H9 (cell line): ENCODE data around the gene CYB5R2. TPM values are rescaled to one million over a fixed set of nuclear protein-coding genes. Genes with fewer than 3 reads are reported as not detected.

Experiments used
- DNase-seq: peaks from one replicate; pipeline ENCODE4 v3.0.0-alpha.2; 2017
- H2AFZ ChIP-seq: one replicate; pipeline ENCODE4 v1.6.1; 2013; ENCODE audit warnings: mild to moderate bottlenecking, low read length, control low read depth, moderate library complexity
- H2AK5ac ChIP-seq: 2 replicates; pipeline ENCODE4 v1.6.1; 2013; ENCODE audit warnings: low read length, control low read depth, mixed read lengths; ENCODE audit not compliant: insufficient read length
- H2BK120ac ChIP-seq: one replicate; pipeline ENCODE4 v1.6.1; 2013; ENCODE audit warnings: low read depth, mild to moderate bottlenecking, low read length, control low read depth, inconsistent platforms; ENCODE audit not compliant: poor library complexity, severe bottlenecking
- H2BK12ac ChIP-seq: 2 replicates; pipeline ENCODE4 v1.6.1; 2013; ENCODE audit warnings: low read length, control low read depth, mixed read lengths, low read depth; ENCODE audit not compliant: insufficient read length
- H2BK15ac ChIP-seq: 2 replicates; pipeline ENCODE4 v1.6.1; 2013; ENCODE audit warnings: low read depth, low read length, control low read depth
- H2BK20ac ChIP-seq: one replicate; pipeline ENCODE4 v1.6.1; 2013; ENCODE audit warnings: low read depth, mild to moderate bottlenecking, low read length, control low read depth, inconsistent platforms; ENCODE audit not compliant: poor library complexity, severe bottlenecking
- H2BK5ac ChIP-seq: 2 replicates; pipeline ENCODE4 v1.6.1; 2013; ENCODE audit warnings: low read length, control low read depth, mixed read lengths; ENCODE audit not compliant: insufficient read length
- H3K14ac ChIP-seq: 2 replicates; pipeline ENCODE4 v1.6.1; 2013; ENCODE audit warnings: low read length, control low read depth; ENCODE audit not compliant: insufficient read depth
- H3K18ac ChIP-seq: 2 replicates; pipeline ENCODE4 v1.6.1; 2013; ENCODE audit warnings: low read depth, mild to moderate bottlenecking, mixed read lengths, low read length, control low read depth; ENCODE audit not compliant: insufficient read length
- H3K23ac ChIP-seq: 2 replicates; pipeline ENCODE4 v1.6.1; 2013; ENCODE audit warnings: low read length, control low read depth, mixed read lengths, low read depth; ENCODE audit not compliant: insufficient read length
- H3K23me2 ChIP-seq: 2 replicates; pipeline ENCODE4 v1.6.1; 2013; ENCODE audit warnings: low read depth, mild to moderate bottlenecking, mixed read lengths, low read length, control low read depth; ENCODE audit not compliant: insufficient read length, poor library complexity, severe bottlenecking
- H3K27ac ChIP-seq: 2 replicates; pipeline ENCODE4 v1.5.1; 2013; ENCODE audit warnings: low read length, control low read depth, mixed read lengths, low read depth; ENCODE audit not compliant: insufficient read length
- H3K27me3 ChIP-seq: 2 replicates; pipeline ENCODE4 v1.6.1; 2013; ENCODE audit warnings: low read length, control low read depth, inconsistent platforms; ENCODE audit not compliant: insufficient read depth
- H3K4ac ChIP-seq: 2 replicates; pipeline ENCODE4 v1.6.1; 2013; ENCODE audit warnings: low read depth, mild to moderate bottlenecking, control low read depth, inconsistent platforms, low read length, moderate library complexity
- H3K4me1 ChIP-seq: 2 replicates; pipeline ENCODE4 v1.6.1; 2013; ENCODE audit warnings: low read length, control low read depth, inconsistent platforms; ENCODE audit not compliant: insufficient read depth
- H3K4me2 ChIP-seq: 2 replicates; pipeline ENCODE4 v1.6.1; 2013; ENCODE audit warnings: low read length, control low read depth, mixed read lengths; ENCODE audit not compliant: insufficient read length, insufficient read depth
- H3K56ac ChIP-seq: 2 replicates; pipeline ENCODE4 v1.6.1; 2013; ENCODE audit warnings: low read depth, mild to moderate bottlenecking, mixed read lengths, low read length, control low read depth; ENCODE audit not compliant: insufficient read length
- H3K79me1 ChIP-seq: 2 replicates; pipeline ENCODE4 v1.6.1; 2013; ENCODE audit warnings: low read depth, mild to moderate bottlenecking, moderate library complexity, low read length, control low read depth, inconsistent platforms; ENCODE audit not compliant: insufficient read depth, poor library complexity, severe bottlenecking
- H3K79me2 ChIP-seq: 2 replicates; pipeline ENCODE4 v1.6.1; 2013; ENCODE audit warnings: low read length, control low read depth, inconsistent platforms; ENCODE audit not compliant: insufficient read depth
- H3K9ac ChIP-seq: 2 replicates; pipeline ENCODE4 v1.6.1; 2013; ENCODE audit warnings: low read length, control low read depth, mixed read lengths; ENCODE audit not compliant: insufficient read length; ENCODE audit errors: extremely low read depth
- H3K9me3 ChIP-seq: one replicate; pipeline ENCODE4 v1.6.1; 2013; ENCODE audit warnings: low read depth, low read length, inconsistent platforms; ENCODE audit not compliant: control insufficient read depth
- H3T11ph ChIP-seq: one replicate; pipeline ENCODE4 v1.6.1; 2013; ENCODE audit warnings: mild to moderate bottlenecking, low read length, control low read depth, inconsistent platforms
- H4K20me1 ChIP-seq: one replicate; pipeline ENCODE4 v1.6.1; 2013; ENCODE audit not compliant: control insufficient read depth, insufficient read length, insufficient read depth
- H4K5ac ChIP-seq: 2 replicates; pipeline ENCODE4 v1.6.1; 2013; ENCODE audit warnings: low read depth, mild to moderate bottlenecking, mixed read lengths, low read length, control low read depth; ENCODE audit not compliant: insufficient read length
- H4K8ac ChIP-seq: replicated peaks from 2 replicates; pipeline ENCODE4 v1.6.1; 2013; ENCODE audit warnings: low read length, control low read depth, mixed read lengths, low read depth; ENCODE audit not compliant: insufficient read length
- H4K91ac ChIP-seq: 2 replicates; pipeline ENCODE4 v1.6.1; 2013; ENCODE audit warnings: low read depth, mild to moderate bottlenecking, moderate library complexity, mixed read lengths, low read length, control low read depth; ENCODE audit not compliant: insufficient read length
- H3K27ac Mint-ChIP-seq, 3 experiments: 2 replicates in 2 of 3; 3 replicates in 1 of 3; pipeline ENCODE4 v1.8.0; 2020 to 2021; ENCODE audit warnings: mixed read lengths in 3 of 3, mild to moderate bottlenecking in 1 of 3, moderate library complexity in 1 of 3
- H3K27me3 Mint-ChIP-seq: 2 replicates; pipeline ENCODE4 v1.8.0; 2021; ENCODE audit warnings: low read depth, mild to moderate bottlenecking, moderate library complexity, mixed read lengths
- H3K36me3 Mint-ChIP-seq, 3 experiments: 2 replicates in 2 of 3; 3 replicates in 1 of 3; pipeline ENCODE4 v1.8.0; 2020 to 2021; ENCODE audit warnings: low read depth in 3 of 3, mixed read lengths in 3 of 3; ENCODE audit not compliant: insufficient read depth in 1 of 3
- H3K4me1 Mint-ChIP-seq, 2 experiments: 2 replicates each; pipeline ENCODE4 v1.8.0; 2020; ENCODE audit warnings: mixed read lengths in 2 of 2
- H3K4me3 Mint-ChIP-seq, 2 experiments: 2 replicates in 1 of 2; 3 replicates in 1 of 2; pipeline ENCODE4 v1.8.0; 2020 to 2021; ENCODE audit warnings: mild to moderate bottlenecking in 2 of 2, mixed read lengths in 2 of 2, moderate library complexity in 1 of 2
- H3K9me3 Mint-ChIP-seq, 2 experiments: 2 replicates in 1 of 2; 3 replicates in 1 of 2; pipeline ENCODE4 v1.8.0; 2020; ENCODE audit warnings: mild to moderate bottlenecking in 2 of 2, mixed read lengths in 2 of 2, moderate library complexity in 1 of 2
- WGBS: extraction: QIAGEN DNeasy Blood & Tissue Kit; methylation state at CpG from one replicate; pipeline ENCODE4 v1.1.7; 2013; ENCODE audit warnings: missing lambda C conversion rate, low lambda C conversion rate, mixed read lengths; ENCODE audit not compliant: insufficient read length; ENCODE audit errors: extremely low coverage; 5-methylcytosine and 5-hydroxymethylcytosine counted together
- total RNA-seq: library from RNA; stranded (reverse); gene quantifications from 2 replicates; pipeline ENCODE4 v1.2.1, GENCODE V29; 2021
- TF ChIP-seq, protein P1 (sequence below): fragments of 200-600 bp; sonication (generic); conservative IDR thresholded peaks from 3 replicates; pipeline ENCODE4 v1.8.0; 2021; ENCODE audit warnings: antibody characterized with exemption, mild to moderate bottlenecking

The CYB5R2 gene
- total RNA-seq, 1 experiment from 2014 or later = 44.5 TPM

DNA sequence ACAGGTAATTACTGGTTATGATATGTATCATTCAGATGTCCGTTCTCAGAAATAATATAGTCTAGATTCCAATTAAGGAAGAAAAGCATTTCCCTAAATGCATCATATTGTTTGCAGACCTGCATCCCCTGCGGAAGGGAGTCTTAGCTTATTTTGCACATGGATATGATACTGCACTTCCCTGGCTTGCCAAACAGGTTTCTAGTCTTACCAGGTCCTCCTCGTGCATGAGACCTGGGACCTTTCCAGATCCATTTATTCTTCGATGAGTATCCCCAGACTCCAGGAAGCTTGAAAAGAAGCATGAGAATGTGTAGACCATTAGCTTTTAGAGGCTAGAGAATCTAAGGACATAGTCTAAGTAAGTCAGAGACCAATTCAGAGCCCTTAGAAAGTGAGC is 30.6 kb downstream of the CYB5R2 start:
- Histone ChIP-seq H4K8ac (no peak overlapping the region), H3K4me1 (no peaks in the 10 kb centered on the region), H3K9ac (no peak overlapping the region), H2BK5ac (no peak overlapping the region), H3K4ac (no peak overlapping the region), H2AFZ (no peak overlapping the region), H2BK120ac (no peak overlapping the region), H3K4me2 (no peak overlapping the region), H4K91ac (no peak overlapping the region), H3K23ac (no peak overlapping the region), H3K23me2 (no peaks in the 10 kb centered on the region), H3K27ac (no peak overlapping the region), H2BK20ac (no peak overlapping the region), H3K18ac (no peak overlapping the region), H4K20me1 (no peaks in the 10 kb centered on the region), H3T11ph (no peak overlapping the region), H3K79me2 (no peaks in the 10 kb centered on the region), H2AK5ac (no peak overlapping the region), H4K5ac (no peak overlapping the region), H2BK12ac (no peak overlapping the region), H2BK15ac (no peak overlapping the region), H3K56ac (no peak overlapping the region), H3K27me3 (no peaks in the 10 kb centered on the region), H3K14ac (no peak overlapping the region), H3K79me1 (no peaks in the 10 kb centered on the region), H3K9me3 (no peaks in the 10 kb centered on the region)
- H3K9me3 Mint-ChIP-seq = no peaks in the 10 kb centered on the region
- no peak overlapping the region for H3K4me3 Mint-ChIP-seq
- peaks cover 0 to 20% (median 8%) of the 10 kb centered on the region in 3 experiments; a peak in 5 of 7 replicates for H3K36me3 Mint-ChIP-seq
- no peak for DNase-seq
- H3K27me3 Mint-ChIP-seq = no peaks in the 10 kb centered on the region
- H3K4me1 Mint-ChIP-seq = peaks cover 13 to 16% of the 10 kb centered on the region in 2 experiments
- no peak overlapping the region for H3K27ac Mint-ChIP-seq
- WGBS = no CpG with 5 or more reads among the region's 4 CpGs
- TF ChIP-seq, protein P1, sequence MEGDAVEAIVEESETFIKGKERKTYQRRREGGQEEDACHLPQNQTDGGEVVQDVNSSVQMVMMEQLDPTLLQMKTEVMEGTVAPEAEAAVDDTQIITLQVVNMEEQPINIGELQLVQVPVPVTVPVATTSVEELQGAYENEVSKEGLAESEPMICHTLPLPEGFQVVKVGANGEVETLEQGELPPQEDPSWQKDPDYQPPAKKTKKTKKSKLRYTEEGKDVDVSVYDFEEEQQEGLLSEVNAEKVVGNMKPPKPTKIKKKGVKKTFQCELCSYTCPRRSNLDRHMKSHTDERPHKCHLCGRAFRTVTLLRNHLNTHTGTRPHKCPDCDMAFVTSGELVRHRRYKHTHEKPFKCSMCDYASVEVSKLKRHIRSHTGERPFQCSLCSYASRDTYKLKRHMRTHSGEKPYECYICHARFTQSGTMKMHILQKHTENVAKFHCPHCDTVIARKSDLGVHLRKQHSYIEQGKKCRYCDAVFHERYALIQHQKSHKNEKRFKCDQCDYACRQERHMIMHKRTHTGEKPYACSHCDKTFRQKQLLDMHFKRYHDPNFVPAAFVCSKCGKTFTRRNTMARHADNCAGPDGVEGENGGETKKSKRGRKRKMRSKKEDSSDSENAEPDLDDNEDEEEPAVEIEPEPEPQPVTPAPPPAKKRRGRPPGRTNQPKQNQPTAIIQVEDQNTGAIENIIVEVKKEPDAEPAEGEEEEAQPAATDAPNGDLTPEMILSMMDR = no peak
